ENCODE data around the gene GRAMD2A. TPM values are rescaled to one million over a fixed set of nuclear protein-coding genes. Genes with fewer than 3 reads are reported as not detected.

Gene GRAMD2A
- total RNA-seq, 1 donor from 2014 or later, result not detected

Other genes starting within 250 kb of the GRAMD2A start
- 25.1 and 26.2 TPM in 2 replicates for gene MYO9A, start 79.6 kb downstream of the GRAMD2A start, total RNA-seq
- 1.5 and 2.0 TPM in 2 replicates for gene SENP8, start 79.4 kb downstream of the GRAMD2A start, total RNA-seq
- 2,347 and 2,391 TPM in 2 replicates for gene PKM, start 33.4 kb upstream of the GRAMD2A start, total RNA-seq
- gene PARP6, start 74.8 kb upstream of the GRAMD2A start, total RNA-seq, result 65.4 and 73.1 TPM in 2 replicates
- gene CELF6, start 122.4 kb upstream of the GRAMD2A start, total RNA-seq, result 0.16 and 0.30 TPM in 2 replicates
- 58.2 and 63.4 TPM in 2 replicates for gene HEXA, start 178.2 kb upstream of the GRAMD2A start, total RNA-seq
- not detected in 2 replicates for gene TMEM202, start 200.5 kb upstream of the GRAMD2A start, total RNA-seq